K562 (cell line): ENCODE results near the gene SCAPER. TPM values are rescaled to one million over a fixed set of nuclear protein-coding genes. Genes with fewer than 3 reads are reported as not detected.

Experiments
- C11orf30 ChIP-seq: fragments of 450-650 bp; IDR thresholded peaks from 2 replicates; pipeline ENCODE4 v1.6.1; 2016; ENCODE audit warnings: low read depth, mild to moderate bottlenecking
- DDX20 ChIP-seq: fragments of 450-650 bp; IDR thresholded peaks from 2 replicates; pipeline ENCODE4 v1.6.1; 2016; ENCODE audit warnings: missing genetic modification characterization, low read depth, mild to moderate bottlenecking, missing compliant biosample characterization, moderate library complexity
- DMBX1 ChIP-seq: fragments of 250-450 bp; sonication (Bioruptor Pico); IDR thresholded peaks from 2 replicates; pipeline ENCODE4 v1.8.0; 2022; ENCODE audit warnings: inconsistent platforms, mild to moderate bottlenecking, moderate library complexity, borderline replicate concordance
- DPF2 ChIP-seq: fragments of 450-650 bp; IDR thresholded peaks from 2 replicates; pipeline ENCODE4 v1.6.1; 2016
- EP400 ChIP-seq: fragments of 450-650 bp; IDR thresholded peaks from 2 replicates; pipeline ENCODE4 v1.6.1; 2017; ENCODE audit warnings: antibody characterized with exemption, mild to moderate bottlenecking, moderate library complexity
- FUS ChIP-seq: fragments of 200-400 bp; formaldehyde crosslinking; optimal IDR thresholded peaks from 2 replicates; pipeline ENCODE3; 2017; ENCODE audit warnings: low read depth, low read length
- HNRNPK ChIP-seq: fragments of 200-400 bp; formaldehyde crosslinking; IDR thresholded peaks from one replicate; pipeline ENCODE4 v1.6.1; 2018; ENCODE audit warnings: mild to moderate bottlenecking, low read depth, low read length; ENCODE audit not compliant: poor library complexity, severe bottlenecking
- NR2C2 ChIP-seq, 2 experiments: fragments of 200-800 bp in 1 of 2; sonication (Bioruptor generic) in 1 of 2; sonication (generic) in 1 of 2; formaldehyde crosslinking in 1 of 2; IDR thresholded peaks; 2 replicates each; pipeline versions ENCODE4 v1.6.1 to v1.8.0; 2016 to 2022; ENCODE audit warnings: mild to moderate bottlenecking in 1 of 2, missing compliant biosample characterization in 1 of 2, missing genetic modification characterization in 1 of 2, missing genetic modification reagents in 1 of 2
- ZC3H8 ChIP-seq: fragments of 450-650 bp; IDR thresholded peaks from 2 replicates; pipeline ENCODE4 v1.6.1; 2017
- ZEB2 ChIP-seq: fragments of 450-650 bp; IDR thresholded peaks from 2 replicates; pipeline ENCODE4 v1.6.1; 2016
- ZNF239 ChIP-seq: fragments of 250-450 bp; sonication (Bioruptor Pico); IDR thresholded peaks from 2 replicates; pipeline ENCODE4 v1.4.0; 2020; ENCODE audit warnings: mild to moderate bottlenecking
- polyA plus RNA-seq, 8 experiments: library from polyadenylated mRNA; depleted of rRNA in 4 of 8; stranded (reverse) in 5 of 8; unstranded in 3 of 8; fragments of >200 nt; fragmentation: Nextera tagmentation in 2 of 8; fragmentation: Illumina TruSeq in 1 of 8; extraction: Ambion mirVana in 2 of 8; extraction: Trizol in 1 of 8; gene quantifications; 2 replicates each; pipeline versions ENCODE4 v1.2.1 to v1.2.3, GENCODE V29; 2011 to 2014; ENCODE audit warnings: inconsistent platforms in 1 of 8, missing spikeins in 1 of 8
- total RNA-seq, 7 experiments: library from RNA; depleted of rRNA in 6 of 7; stranded (reverse); fragments of >200 nt in 6 of 7; fragmentation: Illumina TruSeq in 2 of 7; extraction: Trizol in 2 of 7; gene quantifications; 2 replicates each; pipeline versions ENCODE4 v1.2.1 to v1.2.3, GENCODE V29; 2011 to 2021; ENCODE audit warnings: low replicate concordance in 1 of 7
- TF ChIP-seq, protein P1 (sequence below): fragments of 250-450 bp; sonication (Bioruptor Pico); IDR thresholded peaks from 2 replicates; pipeline ENCODE4 v1.4.0; 2020; ENCODE audit warnings: mild to moderate bottlenecking
- TF ChIP-seq, protein P2 (sequence below): fragments of 450-650 bp; IDR thresholded peaks from 2 replicates; pipeline ENCODE4 v1.6.1; 2017; ENCODE audit warnings: antibody characterized with exemption, mild to moderate bottlenecking
- TF ChIP-seq, protein P3 (sequence below): fragments of 450-650 bp; formaldehyde crosslinking; IDR thresholded peaks from 2 replicates; pipeline ENCODE4 v1.4.0; 2022; ENCODE audit warnings: mild to moderate bottlenecking, moderate library complexity
- TF ChIP-seq, protein P4 (sequence below): fragments of 450-650 bp; formaldehyde crosslinking; IDR thresholded peaks from 2 replicates; pipeline ENCODE4 v1.4.0; 2020; ENCODE audit warnings: mild to moderate bottlenecking, moderate library complexity
- TF ChIP-seq, protein P5 (sequence below): conservative IDR thresholded peaks from 2 replicates; pipeline ENCODE4 v1.6.1; 2011; ENCODE audit warnings: low read depth, mild to moderate bottlenecking, low read length; ENCODE audit not compliant: control insufficient read depth
- TF ChIP-seq, protein P6 (sequence below): fragments of 250-450 bp; sonication (Bioruptor Pico); IDR thresholded peaks from 2 replicates; pipeline ENCODE4 v1.8.0; 2022; ENCODE audit warnings: moderate library complexity, mild to moderate bottlenecking, inconsistent platforms

Gene SCAPER
- total and polyA plus RNA-seq, 9 of the 15 experiments (the other 6 are each of a cell fraction or from before 2014, with no cell fraction given), result 1.3 to 5.7 (median 3.2) TPM

DNA sequence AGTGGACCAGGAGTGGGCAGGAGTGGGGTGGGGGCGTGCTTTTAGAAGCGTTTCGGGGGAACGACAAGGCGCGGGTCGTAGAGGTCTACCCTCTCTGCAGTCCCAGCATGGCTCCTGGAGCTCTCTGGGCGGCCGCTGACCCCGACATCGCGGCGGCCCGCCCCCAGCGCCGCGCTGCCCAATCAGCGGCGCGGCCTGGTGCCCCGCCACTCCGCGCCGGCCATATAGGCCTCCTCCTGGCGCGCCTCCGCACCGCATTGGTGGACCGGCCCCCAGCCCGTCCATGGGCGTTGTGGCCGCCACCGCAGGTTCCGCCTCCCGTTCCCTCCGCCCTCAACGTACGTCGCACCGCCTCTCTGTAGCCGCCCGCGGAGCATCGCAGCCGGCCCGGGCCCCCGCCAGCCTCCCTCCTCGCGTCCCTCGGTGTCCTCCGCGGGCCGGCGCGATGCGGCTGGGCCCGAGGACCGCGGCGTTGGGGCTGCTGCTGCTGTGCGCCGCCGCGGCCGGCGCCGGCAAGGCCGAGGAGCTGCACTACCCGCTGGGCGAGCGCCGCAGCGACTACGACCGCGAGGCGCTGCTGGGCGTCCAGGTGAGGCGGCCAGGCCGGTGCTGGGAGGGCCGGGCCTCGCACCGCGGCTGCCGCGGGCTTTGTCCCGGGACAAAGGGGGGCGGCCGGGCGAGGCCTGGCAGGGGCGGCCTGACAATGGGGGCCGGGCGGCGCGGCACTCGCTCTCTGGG, 26.4 kb upstream of the SCAPER start, which contains the start of gene RCN2 (continued):
- TF ChIP-seq, protein P1, sequence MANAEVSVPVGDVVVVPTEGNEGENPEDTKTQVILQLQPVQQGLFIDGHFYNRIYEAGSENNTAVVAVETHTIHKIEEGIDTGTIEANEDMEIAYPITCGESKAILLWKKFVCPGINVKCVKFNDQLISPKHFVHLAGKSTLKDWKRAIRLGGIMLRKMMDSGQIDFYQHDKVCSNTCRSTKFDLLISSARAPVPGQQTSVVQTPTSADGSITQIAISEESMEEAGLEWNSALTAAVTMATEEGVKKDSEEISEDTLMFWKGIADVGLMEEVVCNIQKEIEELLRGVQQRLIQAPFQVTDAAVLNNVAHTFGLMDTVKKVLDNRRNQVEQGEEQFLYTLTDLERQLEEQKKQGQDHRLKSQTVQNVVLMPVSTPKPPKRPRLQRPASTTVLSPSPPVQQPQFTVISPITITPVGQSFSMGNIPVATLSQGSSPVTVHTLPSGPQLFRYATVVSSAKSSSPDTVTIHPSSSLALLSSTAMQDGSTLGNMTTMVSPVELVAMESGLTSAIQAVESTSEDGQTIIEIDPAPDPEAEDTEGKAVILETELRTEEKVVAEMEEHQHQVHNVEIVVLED (CRISPR knock-in tag), result peak; percentile 77
- TF ChIP-seq ZC3H8, result no peak
- TF ChIP-seq ZNF239 (CRISPR knock-in tag), result no peak
- TF ChIP-seq, protein P2, sequence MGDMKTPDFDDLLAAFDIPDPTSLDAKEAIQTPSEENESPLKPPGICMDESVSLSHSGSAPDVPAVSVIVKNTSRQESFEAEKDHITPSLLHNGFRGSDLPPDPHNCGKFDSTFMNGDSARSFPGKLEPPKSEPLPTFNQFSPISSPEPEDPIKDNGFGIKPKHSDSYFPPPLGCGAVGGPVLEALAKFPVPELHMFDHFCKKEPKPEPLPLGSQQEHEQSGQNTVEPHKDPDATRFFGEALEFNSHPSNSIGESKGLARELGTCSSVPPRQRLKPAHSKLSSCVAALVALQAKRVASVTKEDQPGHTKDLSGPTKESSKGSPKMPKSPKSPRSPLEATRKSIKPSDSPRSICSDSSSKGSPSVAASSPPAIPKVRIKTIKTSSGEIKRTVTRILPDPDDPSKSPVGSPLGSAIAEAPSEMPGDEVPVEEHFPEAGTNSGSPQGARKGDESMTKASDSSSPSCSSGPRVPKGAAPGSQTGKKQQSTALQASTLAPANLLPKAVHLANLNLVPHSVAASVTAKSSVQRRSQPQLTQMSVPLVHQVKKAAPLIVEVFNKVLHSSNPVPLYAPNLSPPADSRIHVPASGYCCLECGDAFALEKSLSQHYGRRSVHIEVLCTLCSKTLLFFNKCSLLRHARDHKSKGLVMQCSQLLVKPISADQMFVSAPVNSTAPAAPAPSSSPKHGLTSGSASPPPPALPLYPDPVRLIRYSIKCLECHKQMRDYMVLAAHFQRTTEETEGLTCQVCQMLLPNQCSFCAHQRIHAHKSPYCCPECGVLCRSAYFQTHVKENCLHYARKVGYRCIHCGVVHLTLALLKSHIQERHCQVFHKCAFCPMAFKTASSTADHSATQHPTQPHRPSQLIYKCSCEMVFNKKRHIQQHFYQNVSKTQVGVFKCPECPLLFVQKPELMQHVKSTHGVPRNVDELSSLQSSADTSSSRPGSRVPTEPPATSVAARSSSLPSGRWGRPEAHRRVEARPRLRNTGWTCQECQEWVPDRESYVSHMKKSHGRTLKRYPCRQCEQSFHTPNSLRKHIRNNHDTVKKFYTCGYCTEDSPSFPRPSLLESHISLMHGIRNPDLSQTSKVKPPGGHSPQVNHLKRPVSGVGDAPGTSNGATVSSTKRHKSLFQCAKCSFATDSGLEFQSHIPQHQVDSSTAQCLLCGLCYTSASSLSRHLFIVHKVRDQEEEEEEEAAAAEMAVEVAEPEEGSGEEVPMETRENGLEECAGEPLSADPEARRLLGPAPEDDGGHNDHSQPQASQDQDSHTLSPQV, result 0 out of 2 replicates have a peak, but pooled peaks have one; percentile 42
- no peak for TF ChIP-seq DMBX1 (CRISPR knock-in tag)
- TF ChIP-seq, protein P3, sequence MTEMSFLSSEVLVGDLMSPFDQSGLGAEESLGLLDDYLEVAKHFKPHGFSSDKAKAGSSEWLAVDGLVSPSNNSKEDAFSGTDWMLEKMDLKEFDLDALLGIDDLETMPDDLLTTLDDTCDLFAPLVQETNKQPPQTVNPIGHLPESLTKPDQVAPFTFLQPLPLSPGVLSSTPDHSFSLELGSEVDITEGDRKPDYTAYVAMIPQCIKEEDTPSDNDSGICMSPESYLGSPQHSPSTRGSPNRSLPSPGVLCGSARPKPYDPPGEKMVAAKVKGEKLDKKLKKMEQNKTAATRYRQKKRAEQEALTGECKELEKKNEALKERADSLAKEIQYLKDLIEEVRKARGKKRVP (CRISPR knock-in tag), result no peak
- TF ChIP-seq DDX20 (tag), result no peak
- TF ChIP-seq HNRNPK, result peak; percentile 47
- TF ChIP-seq, protein P4, sequence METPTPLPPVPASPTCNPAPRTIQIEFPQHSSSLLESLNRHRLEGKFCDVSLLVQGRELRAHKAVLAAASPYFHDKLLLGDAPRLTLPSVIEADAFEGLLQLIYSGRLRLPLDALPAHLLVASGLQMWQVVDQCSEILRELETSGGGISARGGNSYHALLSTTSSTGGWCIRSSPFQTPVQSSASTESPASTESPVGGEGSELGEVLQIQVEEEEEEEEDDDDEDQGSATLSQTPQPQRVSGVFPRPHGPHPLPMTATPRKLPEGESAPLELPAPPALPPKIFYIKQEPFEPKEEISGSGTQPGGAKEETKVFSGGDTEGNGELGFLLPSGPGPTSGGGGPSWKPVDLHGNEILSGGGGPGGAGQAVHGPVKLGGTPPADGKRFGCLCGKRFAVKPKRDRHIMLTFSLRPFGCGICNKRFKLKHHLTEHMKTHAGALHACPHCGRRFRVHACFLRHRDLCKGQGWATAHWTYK, result no peak
- TF ChIP-seq, protein P5, sequence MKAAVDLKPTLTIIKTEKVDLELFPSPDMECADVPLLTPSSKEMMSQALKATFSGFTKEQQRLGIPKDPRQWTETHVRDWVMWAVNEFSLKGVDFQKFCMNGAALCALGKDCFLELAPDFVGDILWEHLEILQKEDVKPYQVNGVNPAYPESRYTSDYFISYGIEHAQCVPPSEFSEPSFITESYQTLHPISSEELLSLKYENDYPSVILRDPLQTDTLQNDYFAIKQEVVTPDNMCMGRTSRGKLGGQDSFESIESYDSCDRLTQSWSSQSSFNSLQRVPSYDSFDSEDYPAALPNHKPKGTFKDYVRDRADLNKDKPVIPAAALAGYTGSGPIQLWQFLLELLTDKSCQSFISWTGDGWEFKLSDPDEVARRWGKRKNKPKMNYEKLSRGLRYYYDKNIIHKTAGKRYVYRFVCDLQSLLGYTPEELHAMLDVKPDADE, result 0 out of 2 replicates have a peak, but pooled peaks have one; percentile 17
- TF ChIP-seq EP400, result no peak
- TF ChIP-seq, protein P6, sequence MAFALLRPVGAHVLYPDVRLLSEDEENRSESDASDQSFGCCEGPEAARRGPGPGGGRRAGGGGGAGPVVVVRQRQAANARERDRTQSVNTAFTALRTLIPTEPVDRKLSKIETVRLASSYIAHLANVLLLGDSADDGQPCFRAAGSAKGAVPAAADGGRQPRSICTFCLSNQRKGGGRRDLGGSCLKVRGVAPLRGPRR, result no peak
- TF ChIP-seq FUS, result no peak
- no peak for TF ChIP-seq DPF2
- TF ChIP-seq ZEB2, result no peak
- TF ChIP-seq NR2C2 (CRISPR knock-in tag; IDR thresholded peaks at IDR 0.05), result no peak
- peak; percentile 89 for TF ChIP-seq NR2C2 (tag; IDR thresholded peaks at IDR 0.05)
- TF ChIP-seq C11orf30, result no peak
